ENCODE measurements around the gene RFTN1. TPM values are rescaled to one million over a fixed set of nuclear protein-coding genes. Genes with fewer than 3 reads are reported as not detected.

Gene RFTN1
- total RNA-seq, 1 experiment from 2014 or later, result 2.2 TPM

- Mint-ChIP-seq H3K27me3 (ENCODE audit: low read depth) (peaks cover 6% of the 10 kb centered on the region), H3K9me3 (peaks cover 9 to 10% of the 10 kb centered on the region in 2 experiments; a peak in 3 of 5 replicates), H3K4me3 (no peak overlapping the region), H3K27ac (no peak overlapping the region), H3K4me1 (peaks cover 13 to 20% of the 10 kb centered on the region in 2 experiments), H3K36me3 (ENCODE audit: insufficient read depth in 1 of 3, low read depth in 3 of 3) (peaks cover 0 to 6% (median 4%) of the 10 kb centered on the region in 3 experiments; a peak in 3 of 7 replicates)
- no peak for DNase-seq
- no peaks in the 10 kb centered on the region for H3K27me3 ChIP-seq (ENCODE audit: insufficient read depth, low read length)
- H3K27ac ChIP-seq (ENCODE audit: insufficient read length, low read depth, low read length), result no peak overlapping the region
- no peak overlapping the region for H2BK12ac ChIP-seq (ENCODE audit: insufficient read length, low read depth, low read length)
- H3T11ph ChIP-seq (ENCODE audit: low read length), result no peak overlapping the region
- H3K79me1 ChIP-seq (ENCODE audit: insufficient read depth, low read depth, low read length, poor library complexity, severe bottlenecking), result no peaks in the 10 kb centered on the region
- no peak overlapping the region for H2BK15ac ChIP-seq (ENCODE audit: low read depth, low read length)
- no peak overlapping the region for H3K14ac ChIP-seq (ENCODE audit: insufficient read depth, low read length)
- WGBS (ENCODE audit: extremely low coverage, insufficient read length, low lambda C conversion rate), result no CpG with 5 or more reads among the region's 8 CpGs
- no peaks in the 10 kb centered on the region for H3K9me3 ChIP-seq (ENCODE audit: control insufficient read depth, low read depth, low read length)
- H3K4ac ChIP-seq (ENCODE audit: low read depth, low read length), result no peak overlapping the region
- no peak overlapping the region for H3K4me2 ChIP-seq (ENCODE audit: insufficient read depth, insufficient read length, low read length)
- no peak overlapping the region for H3K18ac ChIP-seq (ENCODE audit: insufficient read length, low read depth, low read length)
- H2AFZ ChIP-seq (ENCODE audit: low read length), result no peak overlapping the region
- no peak overlapping the region for H4K5ac ChIP-seq (ENCODE audit: insufficient read length, low read depth, low read length)
- H2BK5ac ChIP-seq (ENCODE audit: insufficient read length, low read length), result no peak overlapping the region
- no peak overlapping the region for H4K8ac ChIP-seq (replicated peaks; ENCODE audit: insufficient read length, low read depth, low read length)
- no peaks in the 10 kb centered on the region; the same call in 1 of the 2 replicates for H3K4me1 ChIP-seq (ENCODE audit: insufficient read depth, low read length)
- no peak for TF ChIP-seq CTCF (conservative IDR thresholded peaks at IDR 0.05)
- no peak overlapping the region for H2BK20ac ChIP-seq (ENCODE audit: low read depth, low read length, poor library complexity, severe bottlenecking)
- H3K79me2 ChIP-seq (ENCODE audit: insufficient read depth, low read length), result no peaks in the 10 kb centered on the region
- H2AK5ac ChIP-seq (ENCODE audit: insufficient read length, low read length), result no peak overlapping the region
- H3K56ac ChIP-seq (ENCODE audit: insufficient read length, low read depth, low read length), result no peak overlapping the region
- no peaks in the 10 kb centered on the region for H3K23me2 ChIP-seq (ENCODE audit: insufficient read length, low read depth, low read length, poor library complexity, severe bottlenecking)
- H4K91ac ChIP-seq (ENCODE audit: insufficient read length, low read depth, low read length), result no peak overlapping the region
- no peak overlapping the region for H3K9ac ChIP-seq (ENCODE audit: extremely low read depth, insufficient read length, low read length)
- H4K20me1 ChIP-seq (ENCODE audit: control insufficient read depth, insufficient read depth, insufficient read length), result no peaks in the 10 kb centered on the region
- no peak overlapping the region for H3K23ac ChIP-seq (ENCODE audit: insufficient read length, low read depth, low read length)
- no peak overlapping the region for H2BK120ac ChIP-seq (ENCODE audit: low read depth, low read length, poor library complexity, severe bottlenecking)
Observed at GRCh38 chr3:16472593-16472992, 40.9 kb downstream of the RFTN1 start.
